Parathyroid adenoma (tissue), 2 donors: ENCODE data around the gene ARL5A.

Source experiments
- H2AFZ ChIP-seq: fragments of 300-600 bp; sonication (generic); one replicate; pipeline ENCODE4 v1.7.0; 2017; ENCODE audit warnings: antibody characterized with exemption, mild to moderate bottlenecking
- H3K27ac ChIP-seq: fragments of 300-600 bp; sonication (generic); one replicate; pipeline ENCODE4 v1.7.0; 2017
- H3K27me3 ChIP-seq: fragments of 300-600 bp; sonication (generic); one replicate; pipeline ENCODE4 v1.7.0; 2017; ENCODE audit warnings: low read length; ENCODE audit not compliant: control insufficient read depth, insufficient read depth
- H3K36me3 ChIP-seq: fragments of 300-600 bp; sonication (generic); one replicate; pipeline ENCODE4 v1.7.0; 2017; ENCODE audit warnings: low read length; ENCODE audit not compliant: control insufficient read depth, insufficient read depth
- H3K4me1 ChIP-seq: fragments of 300-600 bp; sonication (generic); one replicate; pipeline ENCODE4 v1.7.0; 2017; ENCODE audit warnings: control low read depth
- H3K4me2 ChIP-seq: fragments of 300-600 bp; sonication (generic); one replicate; pipeline ENCODE4 v1.7.0; 2017; ENCODE audit warnings: low read length
- H3K4me3 ChIP-seq: fragments of 300-600 bp; sonication (generic); one replicate; pipeline ENCODE4 v1.7.0; 2017; ENCODE audit warnings: low read depth, low read length
- H3K79me2 ChIP-seq: fragments of 300-600 bp; sonication (generic); one replicate; pipeline ENCODE4 v1.7.0; 2017; ENCODE audit warnings: control low read depth
- H3K9ac ChIP-seq: fragments of 300-600 bp; sonication (generic); one replicate; pipeline ENCODE4 v1.7.0; 2017; ENCODE audit warnings: mild to moderate bottlenecking
- H3K9me3 ChIP-seq: fragments of 300-600 bp; sonication (generic); one replicate; pipeline ENCODE4 v1.7.0; 2017; ENCODE audit warnings: low read length; ENCODE audit not compliant: control insufficient read depth
- TF ChIP-seq, protein P1 (sequence below): fragments of 300-600 bp; sonication (generic); IDR thresholded peaks from one replicate; pipeline ENCODE4 v1.7.0; 2017; ENCODE audit warnings: antibody characterized with exemption, mild to moderate bottlenecking
- donor health status: primary hyperparathyroidism.

ARL5A gene

GRCh38 chr2:151766437-151767153 lies 61.6 kb downstream of the ARL5A start:
- Histone ChIP-seq H3K4me2 (no peak overlapping the region), H3K79me2 (no peaks in the 10 kb centered on the region), H3K9ac (no peak overlapping the region), H2AFZ (no peak overlapping the region), H3K9me3 (no peaks in the 10 kb centered on the region), H3K27ac (no peak overlapping the region), H3K27me3 (no peaks in the 10 kb centered on the region), H3K4me3 (no peak overlapping the region), H3K36me3 (no peaks in the 10 kb centered on the region), H3K4me1 (no peaks in the 10 kb centered on the region)
- TF ChIP-seq, protein P1, sequence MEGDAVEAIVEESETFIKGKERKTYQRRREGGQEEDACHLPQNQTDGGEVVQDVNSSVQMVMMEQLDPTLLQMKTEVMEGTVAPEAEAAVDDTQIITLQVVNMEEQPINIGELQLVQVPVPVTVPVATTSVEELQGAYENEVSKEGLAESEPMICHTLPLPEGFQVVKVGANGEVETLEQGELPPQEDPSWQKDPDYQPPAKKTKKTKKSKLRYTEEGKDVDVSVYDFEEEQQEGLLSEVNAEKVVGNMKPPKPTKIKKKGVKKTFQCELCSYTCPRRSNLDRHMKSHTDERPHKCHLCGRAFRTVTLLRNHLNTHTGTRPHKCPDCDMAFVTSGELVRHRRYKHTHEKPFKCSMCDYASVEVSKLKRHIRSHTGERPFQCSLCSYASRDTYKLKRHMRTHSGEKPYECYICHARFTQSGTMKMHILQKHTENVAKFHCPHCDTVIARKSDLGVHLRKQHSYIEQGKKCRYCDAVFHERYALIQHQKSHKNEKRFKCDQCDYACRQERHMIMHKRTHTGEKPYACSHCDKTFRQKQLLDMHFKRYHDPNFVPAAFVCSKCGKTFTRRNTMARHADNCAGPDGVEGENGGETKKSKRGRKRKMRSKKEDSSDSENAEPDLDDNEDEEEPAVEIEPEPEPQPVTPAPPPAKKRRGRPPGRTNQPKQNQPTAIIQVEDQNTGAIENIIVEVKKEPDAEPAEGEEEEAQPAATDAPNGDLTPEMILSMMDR = no peak

DNA sequence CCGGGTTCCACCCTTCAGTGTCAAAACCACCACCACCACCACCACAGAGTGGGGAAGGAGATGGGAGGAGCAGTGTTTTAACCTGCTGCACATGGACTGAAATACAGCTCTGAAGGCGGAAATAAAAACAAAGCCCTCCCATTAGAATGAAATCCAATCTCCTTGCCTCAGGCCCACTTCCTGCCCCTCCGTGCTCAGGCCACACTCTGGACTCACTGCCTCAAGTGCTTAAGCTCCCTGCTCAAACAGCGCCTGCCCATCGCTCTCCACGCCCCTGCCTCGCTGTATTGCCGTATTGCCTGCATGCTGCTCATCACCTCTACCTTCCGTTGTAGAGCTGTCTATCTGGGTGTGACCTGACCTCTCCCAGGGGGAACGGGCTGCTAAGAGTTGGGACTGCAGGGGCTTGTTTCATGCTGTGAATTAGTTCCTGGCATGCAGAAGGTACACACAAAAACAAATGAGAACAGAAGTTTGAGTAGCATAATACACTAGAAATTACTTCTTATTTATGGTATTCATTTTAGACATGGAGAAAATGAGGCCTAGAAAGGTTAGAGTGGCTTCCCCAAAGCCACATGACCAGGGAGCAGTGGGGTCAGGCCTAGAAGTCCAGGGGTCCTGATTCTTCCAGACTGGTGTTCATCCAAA lies 62.3 kb downstream of the ARL5A start:
- no peaks in the 10 kb centered on the region for H3K27me3 ChIP-seq
- no peak overlapping the region for H3K4me3 ChIP-seq
- no peaks in the 10 kb centered on the region for H3K4me1 ChIP-seq
- no peaks in the 10 kb centered on the region for H3K36me3 ChIP-seq
- H3K9me3 ChIP-seq = no peaks in the 10 kb centered on the region
- TF ChIP-seq, protein P1 = no peak
- no peak overlapping the region for H3K27ac ChIP-seq
- H3K9ac ChIP-seq = no peak overlapping the region
- H2AFZ ChIP-seq = no peak overlapping the region
- H3K79me2 ChIP-seq = no peaks in the 10 kb centered on the region
- H3K4me2 ChIP-seq = no peak overlapping the region

GRCh38 chr2:151762694-151763093 lies 65.5 kb downstream of the ARL5A start:
- Histone ChIP-seq H3K27me3 (no peaks in the 10 kb centered on the region), H3K4me2 (no peak overlapping the region), H3K4me3 (no peak overlapping the region), H3K36me3 (no peaks in the 10 kb centered on the region), H3K4me1 (no peaks in the 10 kb centered on the region), H3K27ac (no peak overlapping the region), H3K79me2 (no peaks in the 10 kb centered on the region), H3K9ac (no peak overlapping the region), H3K9me3 (no peaks in the 10 kb centered on the region), H2AFZ (no peak overlapping the region)
- TF ChIP-seq, protein P1 = no peak

- H3K36me3 ChIP-seq = no peaks in the 10 kb centered on the region
- H2AFZ ChIP-seq = no peak overlapping the region
- no peaks in the 10 kb centered on the region for H3K79me2 ChIP-seq
- H3K9me3 ChIP-seq = no peaks in the 10 kb centered on the region
- H3K27me3 ChIP-seq = no peaks in the 10 kb centered on the region
- no peak overlapping the region for H3K4me3 ChIP-seq
- no peak overlapping the region for H3K4me2 ChIP-seq
- TF ChIP-seq, protein P1 = no peak
- H3K27ac ChIP-seq = no peak overlapping the region
- H3K9ac ChIP-seq = no peak overlapping the region
- no peaks in the 10 kb centered on the region for H3K4me1 ChIP-seq
Observed at GRCh38 chr2:151761687-151762086, 66.5 kb downstream of the ARL5A start.
